Hematopoietic multipotent progenitor cell treated with erythropoietin and hydrocortisone succinate and interleukin-3 and kit ligand, for 17 days (in vitro differentiated cells): ENCODE data around the gene DNAJC5.
A peak's percentile ranks its signal among the peaks of the same experiment; 100 is the strongest.
"Not testable (repeated sequence)": the region's sequence is repeated elsewhere in the genome, so short reads cannot be mapped to it uniquely, and the experiment has no call there.

Experiments
- DNase-seq: peaks from one replicate; pipeline ENCODE4 v3.0.0-alpha.2; 2015; ENCODE audit warnings: low spot score

The DNAJC5 gene

DNA sequence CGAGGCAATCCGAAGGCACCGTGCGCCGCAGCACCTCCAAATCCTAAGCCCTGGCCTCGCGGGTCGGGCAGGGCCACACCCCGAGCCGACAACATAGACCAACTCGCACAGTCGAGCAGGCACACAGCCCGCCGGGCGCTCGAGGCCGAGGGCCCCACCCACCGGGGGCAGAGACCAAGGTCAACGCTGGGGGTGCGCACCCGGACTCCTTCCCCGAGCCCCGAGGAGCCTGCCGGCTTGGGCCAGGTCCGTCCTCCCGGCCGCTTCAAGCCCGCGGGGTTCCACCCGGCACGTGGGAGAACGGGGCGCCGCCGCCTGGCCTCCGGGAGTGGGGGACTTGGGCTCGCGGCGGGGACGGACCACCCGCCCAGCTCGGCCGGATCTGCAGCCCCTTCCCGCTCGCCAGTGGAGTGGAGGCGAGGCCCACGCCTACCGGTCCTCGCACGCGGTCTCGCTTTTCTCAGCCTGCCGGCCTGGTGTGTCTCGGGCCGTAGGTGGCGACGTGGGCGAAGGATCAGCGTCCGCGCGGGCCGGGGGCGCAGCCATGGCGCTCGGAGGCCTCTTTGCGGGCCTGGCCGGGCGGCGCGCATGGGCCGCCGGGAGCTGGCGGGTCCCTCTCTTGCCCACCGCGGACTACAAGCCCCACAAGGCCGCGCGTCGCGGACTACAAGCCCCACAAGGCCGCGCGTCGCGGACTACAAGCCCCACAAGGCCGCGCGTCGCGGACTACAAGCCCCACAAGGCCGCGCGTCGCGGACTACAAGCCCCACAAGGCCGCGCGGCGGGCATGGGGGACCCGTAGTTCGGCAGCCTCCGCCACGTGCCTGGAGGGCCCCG lies 61.1 kb downstream of the DNAJC5 start, which contains the start of gene UCKL1:
UCKL1 (minus strand) TSS at position 590 of the 837 bp plus-strand sequence; CDS start at position 546, 44 bp downstream.
- peak; percentile 90 for DNase-seq

DNA sequence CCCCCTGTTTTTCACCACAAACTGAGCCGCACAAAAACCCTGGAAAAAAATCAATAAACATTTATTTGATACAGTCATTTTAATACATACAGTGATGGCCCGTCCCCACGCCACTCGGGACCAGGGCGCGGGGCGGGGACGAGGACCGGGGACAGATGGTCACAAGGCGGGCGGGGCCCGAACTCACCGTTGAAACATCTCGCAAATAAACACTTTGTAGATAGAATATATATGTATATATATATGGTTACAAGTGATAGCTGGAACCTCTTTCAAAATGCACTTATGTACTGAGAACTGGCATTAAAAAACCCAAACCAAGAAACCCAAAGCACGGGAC lies 61.7 kb downstream of the DNAJC5 start:
- no peak for DNase-seq

DNA sequence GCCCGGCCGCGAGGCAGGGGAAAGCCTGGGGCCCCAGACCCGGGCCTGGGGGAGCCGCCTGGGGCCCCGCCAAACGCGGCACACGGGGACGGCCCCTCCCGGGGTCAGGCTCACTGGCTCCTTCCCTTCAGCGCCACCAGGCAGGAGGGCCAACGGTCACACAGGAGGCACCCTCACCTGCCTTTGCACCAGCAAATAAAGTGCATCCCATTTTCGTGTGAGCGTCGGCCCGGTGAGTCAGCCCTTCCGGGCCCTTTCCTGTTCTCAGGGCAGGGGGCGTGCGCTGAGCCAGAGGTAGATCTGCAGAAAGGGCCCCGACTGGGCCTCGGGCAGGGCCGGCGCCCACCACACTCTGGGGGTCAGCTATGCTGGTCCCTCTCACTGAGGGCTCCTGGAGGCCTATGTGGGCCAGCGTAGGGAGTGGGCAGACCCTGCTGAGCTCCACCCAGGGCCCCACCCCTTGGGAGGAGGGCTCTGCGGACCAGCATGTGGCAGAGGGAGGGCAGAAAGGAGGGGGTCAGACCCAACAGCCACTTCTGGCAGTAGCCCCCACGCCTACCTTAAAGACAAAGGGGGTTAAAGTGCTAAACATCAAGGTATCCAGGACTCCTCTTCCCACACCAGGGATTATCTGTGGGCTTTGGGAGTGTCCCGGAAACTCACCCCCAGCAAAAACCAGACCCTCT lies 62.2 kb downstream of the DNAJC5 start:
- peak; percentile 42 for DNase-seq

DNA sequence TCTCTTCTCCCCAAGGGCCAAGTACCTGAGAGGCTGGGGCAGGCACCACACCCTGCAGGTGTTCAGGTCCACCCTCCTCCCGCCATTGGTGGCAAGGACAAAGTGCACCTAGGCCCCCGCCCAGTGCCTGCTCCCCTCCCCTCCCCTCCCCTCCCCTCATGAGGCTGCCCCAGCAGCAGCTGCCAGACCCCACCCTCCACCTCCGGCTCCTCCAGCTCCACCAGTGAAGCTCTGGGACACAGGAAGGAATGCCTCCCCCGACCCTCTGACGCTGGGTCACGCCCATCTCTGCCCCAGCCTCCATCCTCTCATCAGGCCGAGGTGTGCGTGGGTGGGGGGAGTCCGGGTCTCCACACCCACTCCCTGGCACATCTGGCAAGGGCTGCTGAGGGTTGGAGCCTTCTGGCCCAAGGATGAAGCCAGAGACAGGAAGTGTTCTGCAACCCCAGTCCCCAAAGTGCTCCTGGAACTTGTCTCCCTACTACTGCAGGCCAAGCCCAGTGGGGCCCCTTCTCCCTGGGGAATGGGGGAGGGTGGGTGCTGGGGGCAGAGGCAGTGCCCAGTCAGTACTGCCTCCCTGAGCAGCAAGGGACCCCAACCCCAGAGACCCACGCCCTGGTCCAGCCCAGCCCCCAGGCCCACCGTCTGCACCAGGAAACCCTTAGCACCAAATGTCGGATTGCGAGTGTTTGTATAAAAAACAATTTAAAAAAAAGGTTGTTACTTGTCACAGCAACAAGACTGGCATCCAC lies 62.9 kb downstream of the DNAJC5 start:
- no peak for DNase-seq

DNA sequence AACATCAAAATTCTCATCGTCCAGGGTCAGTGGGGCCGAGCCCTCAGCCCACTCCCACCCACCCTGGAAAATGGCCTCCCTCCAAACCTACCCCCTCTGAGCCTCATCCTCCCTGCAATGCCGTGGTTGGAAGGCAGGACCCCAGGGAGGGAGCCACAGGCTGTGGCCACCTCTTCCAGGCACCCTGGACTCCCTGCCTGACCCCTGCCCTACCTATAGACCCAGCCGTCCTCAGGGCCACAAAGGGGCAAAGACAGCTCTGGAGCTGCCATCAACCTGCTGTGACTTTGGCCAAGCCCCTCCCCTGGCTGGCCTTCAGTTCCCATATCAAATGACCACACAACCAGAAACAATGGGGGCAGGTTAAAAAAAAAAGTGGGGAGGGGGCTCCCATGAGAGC lies 63.5 kb downstream of the DNAJC5 start:
- no peak for DNase-seq

DNA sequence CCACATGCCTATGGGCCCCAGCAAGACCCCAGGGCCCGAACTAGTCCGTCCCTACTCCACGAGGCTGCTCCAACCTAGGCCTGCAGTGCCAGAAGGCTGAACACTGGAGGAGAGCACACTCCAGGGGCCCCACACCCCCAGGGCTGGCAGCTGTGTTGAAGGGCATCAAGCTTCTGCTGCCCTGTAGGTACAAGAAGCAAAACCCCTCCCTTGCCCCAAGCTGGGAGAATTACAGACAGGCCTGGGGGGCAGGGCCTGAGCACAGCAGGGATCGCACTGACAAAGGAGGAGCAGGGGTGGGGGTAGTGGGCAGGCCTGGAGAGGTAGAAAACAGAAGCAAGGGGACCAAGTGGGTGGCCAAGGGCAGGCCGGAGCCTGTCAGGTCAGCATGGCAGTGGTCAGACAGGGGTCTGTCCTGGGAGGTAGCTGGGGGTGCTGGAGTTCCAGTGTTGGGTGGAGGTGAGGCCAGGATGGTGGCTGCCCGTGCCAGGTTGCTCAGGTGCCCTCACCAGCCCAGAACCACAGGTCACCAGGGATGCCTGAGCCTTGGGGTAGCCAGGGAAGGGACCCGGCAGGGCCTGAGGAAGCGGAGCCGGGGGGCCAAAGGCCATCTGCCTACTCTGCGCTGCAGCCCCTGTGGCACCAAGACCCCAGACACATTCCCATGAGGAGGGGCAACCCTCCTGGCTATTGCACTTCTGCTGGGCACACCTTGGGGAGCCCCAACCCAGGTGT lies 64.2 kb downstream of the DNAJC5 start:
- no peak for DNase-seq

DNA sequence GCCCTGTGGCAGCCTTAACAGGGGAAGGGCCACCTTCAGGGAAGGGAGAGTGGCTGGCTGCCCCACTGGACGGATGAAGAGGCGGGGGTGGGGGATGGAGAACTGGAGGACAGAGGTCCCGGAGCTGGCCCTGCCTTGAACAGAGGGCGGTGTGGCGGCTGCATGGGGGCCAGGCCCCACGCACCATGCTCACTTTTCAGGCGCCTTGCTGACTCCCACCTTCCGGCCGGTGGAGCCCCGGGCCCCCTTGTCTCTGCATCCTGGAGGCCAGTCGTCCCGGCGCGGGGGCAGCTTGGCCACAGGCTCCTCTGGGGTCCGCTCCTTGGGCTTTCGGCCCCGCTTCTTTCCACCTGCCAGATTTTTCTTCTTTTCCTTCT lies 64.8 kb downstream of the DNAJC5 start:
- DNase-seq: no peak

DNA sequence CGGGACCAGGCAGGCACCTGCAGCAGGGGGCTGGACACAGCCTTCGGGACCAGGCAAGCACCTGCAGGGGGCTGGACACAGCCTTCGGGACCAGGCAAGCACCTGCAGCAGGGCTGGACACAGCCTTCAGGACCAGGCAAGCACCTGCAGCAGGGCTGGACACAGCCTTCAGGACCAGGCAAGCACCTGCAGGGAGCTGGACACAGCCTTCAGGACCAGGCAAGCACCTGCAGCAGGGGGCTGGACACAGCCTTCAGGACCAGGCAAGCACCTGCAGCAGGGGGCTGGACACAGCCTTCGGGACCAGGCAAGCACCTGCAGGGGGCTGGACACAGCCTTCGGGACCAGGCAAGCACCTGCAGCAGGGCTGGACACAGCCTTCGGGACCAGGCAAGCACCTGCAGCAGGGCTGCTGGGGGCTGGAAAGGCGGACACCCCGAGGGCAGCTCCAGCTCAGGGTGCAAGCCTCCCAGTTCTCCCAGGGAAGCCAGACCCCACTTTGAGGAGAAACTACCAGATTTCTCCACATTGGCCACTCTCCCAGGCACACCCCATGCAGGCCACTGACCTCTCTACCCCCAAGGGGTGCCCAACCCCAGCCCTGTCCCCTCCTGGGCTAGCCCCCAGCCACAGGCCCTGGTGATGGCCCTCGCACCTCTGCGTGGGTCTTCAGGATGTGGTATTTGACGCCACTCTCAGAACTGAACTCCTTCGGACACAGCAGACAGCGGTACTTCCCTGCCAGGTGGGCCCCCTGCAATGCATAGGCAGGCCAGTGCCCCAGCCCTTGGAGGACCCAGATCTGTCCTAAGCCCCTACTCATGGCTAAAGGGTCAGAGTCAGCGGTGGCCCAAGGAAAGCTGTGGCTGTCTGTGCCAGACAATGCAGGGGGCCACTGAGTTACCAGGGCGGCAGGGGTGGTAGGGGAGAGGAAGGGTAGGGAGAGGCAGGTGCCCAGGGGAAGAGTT lies 66.0 kb downstream of the DNAJC5 start:
- DNase-seq: not testable (repeated sequence)

DNA sequence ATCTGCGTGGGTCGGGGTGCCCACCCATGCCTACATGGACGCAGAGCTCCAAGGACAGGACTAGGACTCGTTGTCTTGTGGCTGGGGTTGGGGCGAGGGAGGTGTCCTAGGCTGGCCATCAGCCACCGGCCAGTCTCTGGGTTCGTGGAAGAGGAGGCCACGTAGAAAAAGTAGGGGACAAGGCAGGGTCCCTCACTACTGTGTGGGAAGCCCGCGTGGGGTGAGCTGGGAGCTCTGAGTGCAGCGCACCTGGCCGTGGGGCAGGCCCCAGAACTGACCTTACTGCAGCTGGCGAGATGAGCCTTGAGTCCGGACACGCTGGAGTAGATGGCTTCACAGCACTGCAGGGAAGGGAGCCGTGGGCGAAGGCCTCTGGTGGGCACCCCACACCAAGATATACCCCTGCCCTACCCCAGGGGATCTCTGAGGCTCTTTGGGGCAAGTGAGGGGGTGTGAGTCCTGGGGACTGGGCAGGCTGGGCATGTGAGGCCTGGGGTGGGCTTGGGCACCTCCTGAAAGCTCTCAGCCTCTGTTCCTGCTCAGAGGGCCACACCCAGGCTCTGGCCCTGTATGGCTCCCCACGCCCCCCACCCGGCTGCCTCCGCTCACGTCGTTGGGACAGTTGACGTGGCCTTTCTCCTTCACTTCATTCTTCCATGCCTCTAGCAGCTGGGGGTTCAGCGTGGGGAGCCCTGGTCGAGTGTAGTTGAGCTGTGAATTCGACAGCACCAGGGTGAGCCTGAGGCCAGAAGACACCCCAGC lies 66.9 kb downstream of the DNAJC5 start:
- DNase-seq: no peak

DNA sequence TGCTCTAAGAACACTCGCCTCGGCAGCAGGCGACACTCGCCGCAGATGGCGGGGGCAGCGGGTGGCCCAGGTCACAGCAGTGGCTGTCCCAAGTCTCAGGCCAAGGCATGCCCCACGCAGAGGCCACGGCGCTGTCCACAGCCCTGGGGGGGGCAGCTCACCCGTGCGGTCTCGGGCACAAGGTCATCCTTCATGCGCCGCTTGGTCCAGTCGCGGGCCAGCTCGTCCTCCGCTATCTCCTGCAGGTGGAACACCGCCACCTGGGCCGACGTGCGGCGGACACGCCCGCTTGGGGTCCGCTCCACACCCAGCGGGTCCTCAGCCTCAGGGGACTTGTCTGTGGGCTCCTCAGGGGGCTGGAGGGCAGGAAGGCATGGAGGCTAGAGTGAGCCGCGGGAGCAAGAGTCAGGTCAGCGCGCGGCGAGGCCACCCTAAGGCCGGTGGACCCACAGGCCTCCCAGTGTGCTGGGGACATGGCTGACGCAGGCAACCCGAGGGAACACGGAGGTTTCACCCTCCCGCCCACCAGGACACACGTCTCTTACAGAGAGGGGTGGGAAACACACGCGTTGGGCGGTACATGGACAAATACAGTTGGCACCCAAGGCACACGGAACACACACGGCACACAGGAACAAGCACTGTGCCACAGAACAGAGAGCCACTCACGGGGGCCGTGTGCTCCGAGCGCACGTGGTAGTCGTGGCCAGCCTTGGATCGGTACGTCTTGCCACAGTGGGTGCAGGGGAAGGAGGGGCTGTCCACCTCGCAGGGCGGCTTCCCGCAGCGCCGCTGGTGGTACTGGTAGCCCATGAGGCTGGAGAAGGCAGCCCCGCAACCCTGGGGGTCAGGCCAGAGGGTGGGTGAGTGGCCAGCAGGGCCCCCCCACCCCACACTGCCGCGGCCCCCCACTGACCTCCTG lies 67.8 kb downstream of the DNAJC5 start:
- DNase-seq: no peak

DNA sequence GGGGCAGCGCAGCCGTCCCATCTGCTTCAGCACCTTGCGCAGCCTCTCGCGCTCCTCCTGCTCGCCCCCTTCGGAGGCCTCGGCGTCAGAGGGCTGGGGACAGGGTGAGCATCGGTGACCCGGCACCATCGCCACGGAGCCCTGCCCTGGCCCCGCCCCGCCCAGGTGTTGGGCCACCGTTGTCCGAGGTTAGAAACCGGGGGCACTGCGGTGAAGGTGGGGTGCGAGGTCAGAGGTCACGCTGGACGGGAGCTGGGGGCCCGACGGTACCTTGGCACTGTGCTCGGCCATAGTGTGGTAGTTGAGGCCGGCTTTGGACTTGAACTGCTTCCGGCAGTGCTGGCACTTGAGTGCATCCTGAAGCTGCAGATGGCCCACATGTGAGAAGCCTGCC lies 68.4 kb downstream of the DNAJC5 start:
- DNase-seq: no peak

DNA sequence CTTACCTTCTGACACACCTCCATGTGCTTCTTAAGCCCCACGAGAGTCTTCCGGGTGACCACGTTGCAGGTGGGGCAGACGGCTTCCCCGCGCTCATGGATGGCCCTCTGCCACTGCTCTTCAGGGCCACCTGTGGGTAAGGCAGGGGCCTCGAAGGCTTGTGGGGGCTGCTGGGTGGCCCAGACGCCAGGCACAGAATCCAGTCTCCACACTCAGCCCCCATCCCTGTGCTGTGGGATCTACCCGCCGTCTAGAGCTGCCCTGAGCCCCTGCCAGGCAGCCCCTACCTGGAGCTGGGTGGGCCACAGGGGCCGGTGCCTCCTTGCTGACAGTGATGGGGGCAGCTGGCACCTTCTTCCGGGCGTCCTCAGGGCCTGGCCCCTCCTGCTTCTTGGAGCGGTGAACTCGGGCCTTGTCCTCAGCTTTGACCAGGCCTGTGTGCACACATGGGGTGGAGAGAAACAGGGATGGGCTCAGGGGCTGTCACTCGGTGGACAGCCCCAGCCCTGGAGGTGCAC lies 68.9 kb downstream of the DNAJC5 start:
- no peak for DNase-seq

DNA sequence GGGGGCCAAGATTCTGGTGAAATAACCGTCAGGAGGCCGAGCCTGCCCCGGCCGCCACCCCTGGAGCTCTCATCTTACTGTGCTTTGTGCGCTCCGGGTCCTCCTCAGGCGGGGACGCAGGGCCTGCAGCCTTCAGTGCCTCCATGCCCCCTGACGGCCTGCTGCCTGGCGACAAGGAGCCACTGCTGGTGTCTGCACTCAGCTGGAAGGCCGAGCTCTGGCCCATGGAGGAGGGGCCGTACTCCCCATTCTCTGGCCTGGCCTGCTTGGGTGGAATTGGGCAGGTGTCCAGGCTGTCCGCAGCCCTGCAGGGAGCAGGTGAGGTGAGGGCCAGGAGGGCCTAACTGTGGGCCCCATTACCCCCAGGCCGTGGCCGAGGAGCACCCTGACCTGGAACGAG lies 69.5 kb downstream of the DNAJC5 start:
- DNase-seq: no peak

DNA sequence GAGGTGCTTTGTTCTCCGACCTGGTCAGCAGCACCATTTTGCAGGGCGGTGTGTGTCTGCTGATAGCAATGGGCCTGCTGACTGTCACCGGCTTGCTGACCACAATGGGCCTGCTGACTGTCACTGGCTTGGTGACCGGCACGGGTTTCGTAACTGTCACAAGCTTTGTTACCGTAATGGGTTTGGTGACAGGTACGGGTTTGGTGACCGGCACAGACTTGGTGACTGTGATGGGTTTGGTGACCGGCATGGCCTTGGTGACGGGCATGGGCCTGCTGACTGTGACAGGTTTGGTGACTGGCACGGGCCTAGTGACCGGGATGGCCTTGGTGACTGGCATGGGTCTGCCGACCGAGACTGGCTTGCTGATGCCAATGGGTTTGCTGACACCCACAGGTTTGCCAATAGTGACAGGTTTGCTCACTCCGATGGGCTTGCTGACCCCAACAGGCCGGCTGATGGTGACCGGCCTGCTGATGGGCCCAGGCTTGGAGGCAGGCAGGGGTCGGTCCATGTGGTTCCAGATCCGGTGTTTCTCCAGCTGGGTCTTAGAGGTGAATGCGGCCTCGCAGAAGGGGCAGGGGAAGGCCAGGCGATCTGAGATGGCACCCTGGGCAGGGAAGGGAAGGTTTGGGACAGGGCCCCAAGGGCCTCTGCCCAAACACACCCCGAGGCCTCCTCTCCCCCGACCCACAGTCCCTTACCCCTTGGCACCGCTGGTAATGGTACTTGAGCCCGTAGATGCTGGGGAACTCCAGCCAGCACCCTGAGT lies 71.4 kb downstream of the DNAJC5 start:
- no peak for DNase-seq

DNA sequence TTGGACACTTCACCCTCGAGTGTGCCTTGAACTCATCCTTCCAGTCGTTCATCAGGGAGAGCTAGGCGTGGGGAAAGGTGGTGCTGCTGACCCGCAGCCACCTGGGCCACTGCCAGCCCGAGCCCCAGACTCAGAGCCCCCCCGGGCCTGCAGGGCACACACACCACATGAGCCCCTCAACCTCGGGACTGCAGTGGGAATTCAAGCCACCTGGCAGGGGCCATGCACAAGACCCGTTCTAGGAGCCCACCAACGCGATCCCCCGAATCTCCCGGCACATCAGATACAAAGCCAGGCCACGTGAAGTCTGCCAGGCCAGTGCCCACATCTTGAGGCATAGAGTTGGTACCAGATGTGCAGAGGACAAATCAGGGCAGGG lies 72.0 kb downstream of the DNAJC5 start:
- DNase-seq: no peak

DNA sequence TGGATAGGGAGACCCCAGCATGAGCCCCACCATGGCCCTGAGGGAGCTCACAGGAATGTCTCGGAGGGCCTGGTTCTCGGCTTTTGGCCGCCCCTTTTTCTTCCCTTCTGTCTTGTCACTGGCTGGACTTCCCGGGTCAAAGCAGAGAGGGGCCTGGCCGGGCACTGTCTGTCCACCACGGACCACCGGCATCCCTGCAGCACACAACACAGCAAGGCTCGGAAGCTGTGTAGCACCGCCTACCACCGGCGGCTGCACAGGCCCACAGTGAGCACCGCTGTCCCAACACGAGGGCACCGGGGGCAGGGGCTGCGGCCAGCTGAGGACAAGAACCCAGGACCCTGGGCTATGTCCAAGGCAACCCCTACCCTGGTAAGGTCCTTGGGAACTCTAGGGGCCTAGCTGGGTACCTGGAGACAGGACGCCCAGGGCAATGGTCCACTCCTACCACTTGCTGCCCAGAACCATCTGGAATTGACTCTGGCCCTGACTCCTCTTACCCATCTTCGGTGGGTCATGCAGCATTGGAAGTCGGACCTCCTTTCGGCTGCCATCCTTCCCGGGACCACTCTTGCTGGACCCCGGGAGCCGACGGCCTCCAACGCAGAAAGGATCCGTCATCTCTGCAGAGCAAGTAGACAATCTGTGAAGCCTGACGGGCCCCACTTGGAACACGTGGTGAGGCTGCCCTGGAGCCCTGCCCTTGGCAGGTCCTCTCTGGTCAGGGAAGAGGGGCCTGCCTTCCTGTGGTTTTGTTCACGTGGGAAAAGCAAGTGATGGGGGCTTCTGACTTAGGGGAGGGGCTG lies 72.6 kb downstream of the DNAJC5 start:
- no peak for DNase-seq
